K562 (cell line): Measurements from ENCODE around the gene SKAP1. TPM values are rescaled to one million over a fixed set of nuclear protein-coding genes. Genes with fewer than 3 reads are reported as not detected.

ENCODE experiments used
- ADNP ChIP-seq: fragments of 200-800 bp; sonication (Bioruptor generic); IDR thresholded peaks from 2 replicates; pipeline ENCODE4 v1.6.1; 2016; ENCODE audit warnings: missing genetic modification characterization, missing compliant biosample characterization
- ARID1B ChIP-seq: fragments of 450-650 bp; IDR thresholded peaks from 2 replicates; pipeline ENCODE4 v1.6.1; 2016; ENCODE audit warnings: antibody characterized with exemption, mild to moderate bottlenecking, inconsistent platforms
- CCNT2 ChIP-seq: IDR thresholded peaks from 2 replicates; pipeline ENCODE4 v1.6.1; 2011; ENCODE audit warnings: borderline replicate concordance, low read depth, mild to moderate bottlenecking, moderate library complexity, mixed read lengths, low read length; ENCODE audit not compliant: insufficient read length; ENCODE audit errors: extremely low read depth
- FIP1L1 ChIP-seq: fragments of 200-400 bp; formaldehyde crosslinking; IDR thresholded peaks from 2 replicates; pipeline ENCODE4 v1.6.1; 2018; ENCODE audit warnings: mild to moderate bottlenecking, low read depth, low read length; ENCODE audit not compliant: poor library complexity, severe bottlenecking
- FOXJ2 ChIP-seq: fragments of 200-800 bp; sonication (Bioruptor generic); IDR thresholded peaks from 2 replicates; pipeline ENCODE4 v1.6.1; 2016; ENCODE audit warnings: missing genetic modification characterization, missing compliant biosample characterization
- FOXK1 ChIP-seq: sonication (generic); formaldehyde crosslinking; IDR thresholded peaks from 2 replicates; pipeline ENCODE4 v1.8.0; 2022; ENCODE audit warnings: missing genetic modification reagents, mild to moderate bottlenecking, borderline replicate concordance
- FOXM1 ChIP-seq, 2 experiments: fragments of 450-650 bp in 1 of 2; sonication (generic) in 1 of 2; formaldehyde crosslinking in 1 of 2; IDR thresholded peaks; 2 replicates each; pipeline versions ENCODE4 v1.6.1 to v1.9.0; 2017 to 2022; ENCODE audit warnings: low read depth in 2 of 2, mild to moderate bottlenecking in 2 of 2, missing genetic modification reagents in 1 of 2, moderate library complexity in 1 of 2
- HDAC3 ChIP-seq: fragments of 450-650 bp; IDR thresholded peaks from 2 replicates; pipeline ENCODE4 v1.6.1; 2018; ENCODE audit warnings: borderline replicate concordance, mild to moderate bottlenecking, moderate library complexity; ENCODE audit not compliant: partially characterized antibody
- HDAC8 ChIP-seq: fragments of 450-650 bp; IDR thresholded peaks from 2 replicates; pipeline ENCODE4 v1.6.1; 2016; ENCODE audit warnings: mild to moderate bottlenecking, missing genetic modification characterization, moderate library complexity, missing compliant biosample characterization
- KLF6 ChIP-seq: fragments of 250-450 bp; sonication (Bioruptor Pico); IDR thresholded peaks from 2 replicates; pipeline ENCODE4 v1.4.0; 2020; ENCODE audit warnings: mild to moderate bottlenecking, moderate library complexity, borderline replicate concordance
- PML ChIP-seq: IDR thresholded peaks from 2 replicates; pipeline ENCODE4 v1.6.1; 2012; ENCODE audit warnings: low read length, inconsistent platforms
- RB1 ChIP-seq: fragments of 450-650 bp; IDR thresholded peaks from 2 replicates; pipeline ENCODE4 v1.6.1; 2017; ENCODE audit warnings: low read depth, mild to moderate bottlenecking
- YBX1 ChIP-seq: fragments of 450-650 bp; IDR thresholded peaks from 2 replicates; pipeline ENCODE4 v1.7.1; 2016; ENCODE audit warnings: mild to moderate bottlenecking
- ZBTB17 ChIP-seq: fragments of 450-650 bp; formaldehyde crosslinking; IDR thresholded peaks from 2 replicates; pipeline ENCODE4 v1.4.0; 2020; ENCODE audit warnings: mild to moderate bottlenecking
- ZFP1 ChIP-seq: fragments of 450-650 bp; formaldehyde crosslinking; IDR thresholded peaks from 2 replicates; pipeline ENCODE4 v1.4.0; 2020; ENCODE audit warnings: mild to moderate bottlenecking, mixed read lengths
- ZNF121 ChIP-seq: sonication (generic); formaldehyde crosslinking; conservative IDR thresholded peaks from 2 replicates; pipeline ENCODE4 v1.8.0; 2022; ENCODE audit warnings: missing genetic modification reagents
- ZNF165 ChIP-seq: fragments of 250-450 bp; sonication (Bioruptor Pico); IDR thresholded peaks from 2 replicates; pipeline ENCODE4 v1.4.0; 2020; ENCODE audit warnings: borderline replicate concordance
- ZNF263 ChIP-seq: sonication (generic); formaldehyde crosslinking; IDR thresholded peaks from 2 replicates; pipeline ENCODE4 v1.8.0; 2022; ENCODE audit warnings: mild to moderate bottlenecking, missing genetic modification reagents, borderline replicate concordance
- ZNF41 ChIP-seq: fragments of 250-450 bp; sonication (Bioruptor Pico); conservative IDR thresholded peaks from 2 replicates; pipeline ENCODE4 v1.4.0; 2020; ENCODE audit warnings: mild to moderate bottlenecking
- ZNF445 ChIP-seq: fragments of 250-450 bp; sonication (Bioruptor Pico); IDR thresholded peaks from 2 replicates; pipeline ENCODE4 v1.4.0; 2020; ENCODE audit warnings: low read depth, mild to moderate bottlenecking, moderate library complexity
- polyA plus RNA-seq, 8 experiments: library from polyadenylated mRNA; depleted of rRNA in 4 of 8; stranded (reverse) in 5 of 8; unstranded in 3 of 8; fragments of >200 nt; fragmentation: Nextera tagmentation in 2 of 8; fragmentation: Illumina TruSeq in 1 of 8; extraction: Ambion mirVana in 2 of 8; extraction: Trizol in 1 of 8; gene quantifications; 2 replicates each; pipeline versions ENCODE4 v1.2.1 to v1.2.3, GENCODE V29; 2011 to 2014; ENCODE audit warnings: inconsistent platforms in 1 of 8, missing spikeins in 1 of 8
- total RNA-seq, 7 experiments: library from RNA; depleted of rRNA in 6 of 7; stranded (reverse); fragments of >200 nt in 6 of 7; fragmentation: Illumina TruSeq in 2 of 7; extraction: Trizol in 2 of 7; gene quantifications; 2 replicates each; pipeline versions ENCODE4 v1.2.1 to v1.2.3, GENCODE V29; 2011 to 2021; ENCODE audit warnings: low replicate concordance in 1 of 7
- TF ChIP-seq, protein P1 (sequence below): sonication (generic); formaldehyde crosslinking; IDR thresholded peaks from 2 replicates; pipeline ENCODE4 v1.8.0; 2022; ENCODE audit warnings: mild to moderate bottlenecking, missing genetic modification reagents
- TF ChIP-seq, protein P2 (sequence below): fragments of 250-450 bp; sonication (Bioruptor Pico); IDR thresholded peaks from 2 replicates; pipeline ENCODE4 v1.4.0; 2020
- TF ChIP-seq, protein P3 (sequence below): fragments of 250-450 bp; sonication (Bioruptor Pico); IDR thresholded peaks from 2 replicates; pipeline ENCODE4 v1.8.0; 2022; ENCODE audit warnings: moderate library complexity, mild to moderate bottlenecking, inconsistent platforms
- TF ChIP-seq, protein P4 (sequence below): fragments of 450-650 bp; IDR thresholded peaks from 2 replicates; pipeline ENCODE4 v1.6.1; 2016; ENCODE audit warnings: mild to moderate bottlenecking

Gene SKAP1
- total and polyA plus RNA-seq, 9 of the 15 experiments (the other 6 are each of a cell fraction or from before 2014, with no cell fraction given), result 0.06 to 0.80 (median 0.10) TPM; not detected in 4

DNA sequence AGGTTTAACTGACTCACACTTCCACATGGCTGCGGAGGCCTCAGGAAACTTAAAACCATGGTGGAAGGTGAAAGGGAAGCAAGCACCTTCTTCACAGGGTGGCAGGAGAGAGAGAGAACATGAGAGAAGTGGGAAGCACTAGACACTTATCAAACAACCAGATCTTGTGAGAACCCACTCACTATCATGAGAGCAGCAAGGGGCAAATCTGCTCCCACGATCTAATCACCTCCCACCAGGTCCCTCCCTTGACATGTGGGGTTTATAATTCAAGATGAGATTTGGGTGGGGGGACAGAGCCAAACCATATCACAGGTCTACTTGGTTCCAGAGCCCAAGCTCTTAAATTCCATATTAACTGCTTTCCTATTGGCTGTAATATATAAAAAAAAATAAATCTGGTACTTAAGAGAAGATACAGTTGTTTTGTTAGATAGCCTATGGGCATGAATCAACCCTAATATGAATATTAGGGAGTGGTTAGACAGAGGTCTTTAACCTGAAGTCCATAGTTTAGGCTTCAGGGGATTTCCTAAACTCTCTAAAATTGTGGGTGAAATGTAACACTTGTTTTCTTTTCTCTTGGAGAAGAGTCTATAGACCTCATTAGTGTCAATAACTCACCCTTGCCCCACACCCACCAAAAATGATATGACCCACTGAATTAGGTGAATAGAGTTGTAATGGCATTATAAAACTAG lies 56.7 kb downstream of the SKAP1 start (continued):
- no peak for TF ChIP-seq RB1
- TF ChIP-seq ADNP (tag), result peak; percentile 75
- peak; percentile 22 for TF ChIP-seq CCNT2
- TF ChIP-seq ZNF445 (CRISPR knock-in tag), result no peak
- no peak for TF ChIP-seq ZNF165 (CRISPR knock-in tag)
- no peak for TF ChIP-seq ZFP1 (CRISPR knock-in tag)
- no peak for TF ChIP-seq KLF6 (CRISPR knock-in tag)
- TF ChIP-seq FIP1L1, result no peak
- TF ChIP-seq ZBTB17 (CRISPR knock-in tag), result no peak
- TF ChIP-seq, protein P1, sequence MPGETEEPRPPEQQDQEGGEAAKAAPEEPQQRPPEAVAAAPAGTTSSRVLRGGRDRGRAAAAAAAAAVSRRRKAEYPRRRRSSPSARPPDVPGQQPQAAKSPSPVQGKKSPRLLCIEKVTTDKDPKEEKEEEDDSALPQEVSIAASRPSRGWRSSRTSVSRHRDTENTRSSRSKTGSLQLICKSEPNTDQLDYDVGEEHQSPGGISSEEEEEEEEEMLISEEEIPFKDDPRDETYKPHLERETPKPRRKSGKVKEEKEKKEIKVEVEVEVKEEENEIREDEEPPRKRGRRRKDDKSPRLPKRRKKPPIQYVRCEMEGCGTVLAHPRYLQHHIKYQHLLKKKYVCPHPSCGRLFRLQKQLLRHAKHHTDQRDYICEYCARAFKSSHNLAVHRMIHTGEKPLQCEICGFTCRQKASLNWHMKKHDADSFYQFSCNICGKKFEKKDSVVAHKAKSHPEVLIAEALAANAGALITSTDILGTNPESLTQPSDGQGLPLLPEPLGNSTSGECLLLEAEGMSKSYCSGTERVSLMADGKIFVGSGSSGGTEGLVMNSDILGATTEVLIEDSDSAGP (CRISPR knock-in tag), result no peak
- no peak for TF ChIP-seq YBX1
- TF ChIP-seq ARID1B, result peak; percentile 77
- no peak for TF ChIP-seq HDAC3
- peak; percentile 34; the same call in 1 of the 2 replicates for TF ChIP-seq PML
- no peak for TF ChIP-seq ZNF121 (CRISPR knock-in tag)
- TF ChIP-seq FOXM1 (IDR thresholded peaks at IDR 0.05; ENCODE audit: low read depth), result 0 out of 2 replicates have a peak, but pooled peaks have one; percentile 31
- TF ChIP-seq FOXM1 (CRISPR knock-in tag; IDR thresholded peaks at IDR 0.05; ENCODE audit: low read depth), result no peak
- TF ChIP-seq, protein P2, sequence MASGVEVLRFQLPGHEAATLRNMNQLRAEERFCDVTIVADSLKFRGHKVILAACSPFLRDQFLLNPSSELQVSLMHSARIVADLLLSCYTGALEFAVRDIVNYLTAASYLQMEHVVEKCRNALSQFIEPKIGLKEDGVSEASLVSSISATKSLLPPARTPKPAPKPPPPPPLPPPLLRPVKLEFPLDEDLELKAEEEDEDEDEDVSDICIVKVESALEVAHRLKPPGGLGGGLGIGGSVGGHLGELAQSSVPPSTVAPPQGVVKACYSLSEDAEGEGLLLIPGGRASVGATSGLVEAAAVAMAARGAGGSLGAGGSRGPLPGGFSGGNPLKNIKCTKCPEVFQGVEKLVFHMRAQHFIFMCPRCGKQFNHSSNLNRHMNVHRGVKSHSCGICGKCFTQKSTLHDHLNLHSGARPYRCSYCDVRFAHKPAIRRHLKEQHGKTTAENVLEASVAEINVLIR (CRISPR knock-in tag), result no peak
- TF ChIP-seq FOXJ2, result no peak
- TF ChIP-seq, protein P3, sequence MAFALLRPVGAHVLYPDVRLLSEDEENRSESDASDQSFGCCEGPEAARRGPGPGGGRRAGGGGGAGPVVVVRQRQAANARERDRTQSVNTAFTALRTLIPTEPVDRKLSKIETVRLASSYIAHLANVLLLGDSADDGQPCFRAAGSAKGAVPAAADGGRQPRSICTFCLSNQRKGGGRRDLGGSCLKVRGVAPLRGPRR (CRISPR knock-in tag), result no peak
- TF ChIP-seq, protein P4, sequence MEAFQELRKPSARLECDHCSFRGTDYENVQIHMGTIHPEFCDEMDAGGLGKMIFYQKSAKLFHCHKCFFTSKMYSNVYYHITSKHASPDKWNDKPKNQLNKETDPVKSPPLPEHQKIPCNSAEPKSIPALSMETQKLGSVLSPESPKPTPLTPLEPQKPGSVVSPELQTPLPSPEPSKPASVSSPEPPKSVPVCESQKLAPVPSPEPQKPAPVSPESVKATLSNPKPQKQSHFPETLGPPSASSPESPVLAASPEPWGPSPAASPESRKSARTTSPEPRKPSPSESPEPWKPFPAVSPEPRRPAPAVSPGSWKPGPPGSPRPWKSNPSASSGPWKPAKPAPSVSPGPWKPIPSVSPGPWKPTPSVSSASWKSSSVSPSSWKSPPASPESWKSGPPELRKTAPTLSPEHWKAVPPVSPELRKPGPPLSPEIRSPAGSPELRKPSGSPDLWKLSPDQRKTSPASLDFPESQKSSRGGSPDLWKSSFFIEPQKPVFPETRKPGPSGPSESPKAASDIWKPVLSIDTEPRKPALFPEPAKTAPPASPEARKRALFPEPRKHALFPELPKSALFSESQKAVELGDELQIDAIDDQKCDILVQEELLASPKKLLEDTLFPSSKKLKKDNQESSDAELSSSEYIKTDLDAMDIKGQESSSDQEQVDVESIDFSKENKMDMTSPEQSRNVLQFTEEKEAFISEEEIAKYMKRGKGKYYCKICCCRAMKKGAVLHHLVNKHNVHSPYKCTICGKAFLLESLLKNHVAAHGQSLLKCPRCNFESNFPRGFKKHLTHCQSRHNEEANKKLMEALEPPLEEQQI, result no peak
- TF ChIP-seq FOXK1 (CRISPR knock-in tag), result no peak
- TF ChIP-seq ZNF263, result no peak
- no peak for TF ChIP-seq ZNF41 (CRISPR knock-in tag)
- no peak for TF ChIP-seq HDAC8 (tag)
